ENCODE measurements around the gene SAP30L. TPM values are rescaled to one million over a fixed set of nuclear protein-coding genes. Genes with fewer than 3 reads are reported as not detected.

SAP30L gene
- total and polyA plus RNA-seq, 3 donors from 2014 or later: 53.7 to 70.9 (median 56.9) TPM

DNA sequence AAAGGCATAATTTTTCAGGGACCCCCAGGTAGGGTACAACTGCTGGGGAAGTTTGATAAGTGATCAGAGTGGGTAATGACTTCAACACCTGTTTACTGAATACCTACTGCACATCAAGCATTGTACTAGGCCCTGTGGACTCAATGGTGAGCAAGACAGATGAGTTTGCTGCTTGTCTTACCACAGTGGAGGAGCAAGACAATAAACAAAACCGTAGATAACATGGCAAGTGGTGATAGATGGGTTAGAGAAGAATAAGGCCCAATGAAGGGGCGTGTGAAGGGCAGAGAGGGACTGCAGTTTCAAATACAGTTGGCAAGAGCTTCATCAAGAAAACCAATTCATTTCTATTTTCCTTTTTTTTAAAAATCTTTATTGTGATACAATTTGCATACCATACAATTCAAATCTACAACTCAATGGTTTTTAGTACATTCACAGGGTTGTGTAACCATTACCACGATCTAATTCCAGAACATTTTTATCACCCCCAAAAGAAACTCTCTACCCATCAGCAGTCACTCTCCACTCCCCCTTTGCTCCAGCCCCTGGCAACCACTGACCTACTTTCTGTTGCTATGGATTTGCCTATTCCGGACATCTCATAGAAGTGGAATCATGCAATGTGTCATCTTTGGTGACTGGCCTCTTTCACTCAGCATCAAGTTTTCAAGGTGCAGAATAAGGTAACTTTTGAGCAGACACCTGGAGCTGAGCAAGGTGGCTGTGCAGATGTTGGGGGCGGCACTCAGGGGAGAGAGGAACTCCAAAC is 64.2 kb downstream of the SAP30L start:
- H3K4me1 ChIP-seq: no peaks in the 10 kb centered on the region
- no peaks in the 10 kb centered on the region for H3K27me3 ChIP-seq
- TF ChIP-seq, protein P1, sequence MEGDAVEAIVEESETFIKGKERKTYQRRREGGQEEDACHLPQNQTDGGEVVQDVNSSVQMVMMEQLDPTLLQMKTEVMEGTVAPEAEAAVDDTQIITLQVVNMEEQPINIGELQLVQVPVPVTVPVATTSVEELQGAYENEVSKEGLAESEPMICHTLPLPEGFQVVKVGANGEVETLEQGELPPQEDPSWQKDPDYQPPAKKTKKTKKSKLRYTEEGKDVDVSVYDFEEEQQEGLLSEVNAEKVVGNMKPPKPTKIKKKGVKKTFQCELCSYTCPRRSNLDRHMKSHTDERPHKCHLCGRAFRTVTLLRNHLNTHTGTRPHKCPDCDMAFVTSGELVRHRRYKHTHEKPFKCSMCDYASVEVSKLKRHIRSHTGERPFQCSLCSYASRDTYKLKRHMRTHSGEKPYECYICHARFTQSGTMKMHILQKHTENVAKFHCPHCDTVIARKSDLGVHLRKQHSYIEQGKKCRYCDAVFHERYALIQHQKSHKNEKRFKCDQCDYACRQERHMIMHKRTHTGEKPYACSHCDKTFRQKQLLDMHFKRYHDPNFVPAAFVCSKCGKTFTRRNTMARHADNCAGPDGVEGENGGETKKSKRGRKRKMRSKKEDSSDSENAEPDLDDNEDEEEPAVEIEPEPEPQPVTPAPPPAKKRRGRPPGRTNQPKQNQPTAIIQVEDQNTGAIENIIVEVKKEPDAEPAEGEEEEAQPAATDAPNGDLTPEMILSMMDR (IDR thresholded peaks at IDR 0.05): no peak
- TF ChIP-seq POLR2A (IDR thresholded peaks at IDR 0.05): no peak
- H3K27ac ChIP-seq: no peak overlapping the region
- no peaks in the 10 kb centered on the region for H3K9me3 ChIP-seq
- intact Hi-C loops (cut with DNase I; ENCODE audit: low total_unique reads): no loop called here
- no peak overlapping the region for H3K4me3 ChIP-seq
- 74 to 79% methylated on average over 4 to 5 of the region's 5 CpGs for WGBS, 2 donors
- no peak for DNase-seq
- no peaks in the 10 kb centered on the region for H3K36me3 ChIP-seq (ENCODE audit: low read depth, missing control alignments)

Other genes starting within 250 kb of the SAP30L start
- gene HAND1, start 32.2 kb downstream of the SAP30L start, total RNA-seq: not detected
- gene HAND1, start 32.2 kb downstream of the SAP30L start, polyA plus RNA-seq (ENCODE audit: insufficient read depth, low read depth, low replicate concordance): 0.24 TPM